Measurements from ENCODE around the gene CBL. TPM values are rescaled to one million over a fixed set of nuclear protein-coding genes. Genes with fewer than 3 reads are reported as not detected.

Gene CBL
- polyA plus RNA-seq, 3 donors = 7.6 to 24.0 (median 23.1) TPM

DNA sequence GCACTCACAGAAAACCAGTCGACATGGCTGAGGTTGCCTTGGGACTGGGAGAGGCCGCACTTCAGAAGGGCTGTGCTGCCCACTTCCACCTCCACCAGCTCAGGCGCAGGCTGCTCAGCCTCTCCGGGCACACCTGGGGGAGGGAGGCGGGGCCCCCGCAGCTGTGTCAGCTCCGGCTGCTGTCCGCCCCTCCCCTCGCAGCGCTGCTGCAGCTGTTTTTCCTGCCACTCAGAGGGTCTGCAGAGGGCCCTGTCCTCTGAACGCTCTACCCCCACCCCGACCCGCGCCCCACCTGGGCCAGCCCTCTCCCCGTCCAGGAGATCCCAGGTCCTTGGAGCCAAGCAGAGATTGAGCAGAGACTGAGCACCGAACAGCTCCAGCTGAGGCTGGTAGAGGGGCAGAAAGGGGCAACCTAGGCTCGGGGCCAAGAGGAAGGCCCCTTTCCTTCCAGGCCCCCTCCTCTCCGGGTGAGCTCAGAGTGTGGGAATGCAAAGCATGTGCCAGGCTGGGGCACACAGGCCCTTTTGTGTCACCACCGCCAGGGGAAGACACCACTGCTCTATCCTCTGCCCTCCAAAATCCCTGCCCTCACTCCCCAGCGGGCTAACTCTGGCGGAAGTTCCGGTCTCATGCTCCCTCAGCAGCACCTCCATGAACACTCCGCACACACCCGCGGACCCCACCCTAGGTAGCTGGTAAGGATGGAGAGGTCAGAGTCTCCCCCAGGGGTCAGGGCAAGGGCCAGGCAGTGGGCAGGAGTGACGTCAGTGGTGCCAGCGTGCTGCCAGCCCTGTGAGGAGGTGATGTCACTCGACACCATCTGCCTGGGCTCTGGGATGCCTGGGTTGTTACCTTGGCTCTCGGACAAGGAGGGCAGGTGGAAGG, 109.2 kb downstream of the CBL start:
- Mint-ChIP-seq H3K4me3 (peak overlapping the region; percentile 31 to 75), H3K27ac (no peak overlapping the region), H3K4me1 (peaks cover 20% of the 10 kb centered on the region), H3K36me3 (peaks cover 3 to 8% of the 10 kb centered on the region in 2 donors), H3K27me3 (ENCODE audit: low read depth in 3 of 3) (peaks cover 67 to 81% (median 69%) of the 10 kb centered on the region in 3 donors), H3K9me3 (peaks cover 0 to 8% (median 2%) of the 10 kb centered on the region in 7 donors)
- DNase-seq = peak in 1 of 3 donors; percentile 54
- Histone ChIP-seq H4K20me1 (ENCODE audit: insufficient read depth, low read length) (peaks cover 2% of the 10 kb centered on the region), H3K27ac (ENCODE audit: low read depth in 1 of 2, low read length in 2 of 2) (no peak overlapping the region), H3K9me3 (replicated peaks in 1 of 2; ENCODE audit: control insufficient read depth in 1 of 2, insufficient read depth in 1 of 2, low read length in 2 of 2) (peaks cover 0 to 10% of the 10 kb centered on the region in 2 donors), H3K27me3 (ENCODE audit: control insufficient read depth in 2 of 2, insufficient read depth in 2 of 2, low read length in 2 of 2) (peaks cover 28 to 68% of the 10 kb centered on the region in 2 donors), H2AFZ (ENCODE audit: insufficient read depth, low read depth, low read length, poor library complexity, severe bottlenecking) (peak overlapping the region; percentile 30), H3K79me2 (ENCODE audit: insufficient read depth, low read length) (no peaks in the 10 kb centered on the region), H3K9ac (ENCODE audit: insufficient read depth, low read length, poor library complexity, severe bottlenecking) (no peak overlapping the region), H3K4me1 (ENCODE audit: control insufficient read depth in 1 of 2, insufficient read depth in 2 of 2, low read length in 2 of 2) (peaks cover 17 to 19% of the 10 kb centered on the region in 2 donors), H3K36me3 (replicated peaks in 1 of 2; ENCODE audit: control insufficient read depth in 1 of 2, insufficient read depth in 2 of 2, low read length in 2 of 2) (no peaks in the 10 kb centered on the region), H3K4me3 (replicated peaks in 1 of 3; ENCODE audit: low read depth in 2 of 3, low read length in 3 of 3) (no peak overlapping the region), H3K4me2 (replicated peaks; ENCODE audit: extremely low read depth, low read length, poor library complexity, severe bottlenecking) (peak overlapping the region; percentile 35)
- intact Hi-C loops (cut with micrococcal nuclease) = no loop called here
- WGBS (ENCODE audit: insufficient coverage) = 7% methylated on average over 20 of the region's 29 CpGs
- TF ChIP-seq CTCF (IDR thresholded peaks at IDR 0.05) = no peak

- Histone ChIP-seq H3K9ac (ENCODE audit: insufficient read depth, low read length, poor library complexity, severe bottlenecking) (no peak overlapping the region), H4K20me1 (ENCODE audit: insufficient read depth, low read length) (no peaks in the 10 kb centered on the region), H3K9me3 (replicated peaks in 1 of 2; ENCODE audit: control insufficient read depth in 1 of 2, insufficient read depth in 1 of 2, low read length in 2 of 2) (peaks cover 0 to 10% of the 10 kb centered on the region in 2 donors), H3K4me3 (replicated peaks in 1 of 3; ENCODE audit: low read depth in 2 of 3, low read length in 3 of 3) (no peak overlapping the region), H3K4me2 (replicated peaks; ENCODE audit: extremely low read depth, low read length, poor library complexity, severe bottlenecking) (peak overlapping the region; percentile 35), H3K27ac (ENCODE audit: low read depth in 1 of 2, low read length in 2 of 2) (no peak overlapping the region), H2AFZ (ENCODE audit: insufficient read depth, low read depth, low read length, poor library complexity, severe bottlenecking) (peak overlapping the region; percentile 30), H3K79me2 (ENCODE audit: insufficient read depth, low read length) (no peaks in the 10 kb centered on the region), H3K4me1 (ENCODE audit: control insufficient read depth in 1 of 2, insufficient read depth in 2 of 2, low read length in 2 of 2) (peaks cover 25 to 27% of the 10 kb centered on the region in 2 donors), H3K27me3 (ENCODE audit: control insufficient read depth in 2 of 2, insufficient read depth in 2 of 2, low read length in 2 of 2) (peaks cover 28 to 75% of the 10 kb centered on the region in 2 donors), H3K36me3 (replicated peaks in 1 of 2; ENCODE audit: control insufficient read depth in 1 of 2, insufficient read depth in 2 of 2, low read length in 2 of 2) (no peaks in the 10 kb centered on the region)
- Mint-ChIP-seq H3K4me1 (peaks cover 21% of the 10 kb centered on the region), H3K27me3 (ENCODE audit: low read depth in 3 of 3) (peaks cover 67 to 86% (median 72%) of the 10 kb centered on the region in 3 donors), H3K36me3 (peaks cover 0 to 8% of the 10 kb centered on the region in 2 donors), H3K4me3 (peak overlapping the region in 1 of 2 donors; percentile 75), H3K27ac (no peak overlapping the region), H3K9me3 (peaks cover 0 to 8% (median 2%) of the 10 kb centered on the region in 7 donors)
- WGBS (ENCODE audit: insufficient coverage) = under 1% methylated on average over 40 of the region's 46 CpGs
- no peak for DNase-seq
- intact Hi-C loops (cut with micrococcal nuclease) = no loop called here
- TF ChIP-seq CTCF (IDR thresholded peaks at IDR 0.05) = no peak
Measured at GRCh38 chr11:119316016-119316728, 110.0 kb downstream of the CBL start.

All from CD14-positive monocyte (primary cell).